Measurements from ENCODE around the gene ACTN1. TPM values are rescaled to one million over a fixed set of nuclear protein-coding genes. Genes with fewer than 3 reads are reported as not detected.
A peak's percentile ranks its signal among the peaks of the same experiment; 100 is the strongest.

The ACTN1 gene
- total RNA-seq, 4 donors from 2014 or later, result 40.3 to 585 (median 80.1) TPM

- no peak for DNase-seq
- Histone ChIP-seq H3K4me3 (no peak overlapping the region), H3K4me1 (peaks cover 0 to 56% (median 0%) of the 10 kb centered on the region in 4 donors), H3K27me3 (no peaks in the 10 kb centered on the region), H3K36me3 (no peaks in the 10 kb centered on the region), H3K9me3 (no peaks in the 10 kb centered on the region), H3K27ac (peak overlapping the region in 3 of 4 donors; percentile 42 to 86 (median 69))
- no peak for TF ChIP-seq POLR2A (IDR thresholded peaks at IDR 0.05)
- TF ChIP-seq CTCF (IDR thresholded peaks at IDR 0.05), result no peak
Measured at GRCh38 chr14:68956724-68957123, 22.4 kb downstream of the ACTN1 start.

- peak overlapping the region in 3 of 4 donors; percentile 42 to 86 (median 69) for H3K27ac ChIP-seq
- no peaks in the 10 kb centered on the region for H3K27me3 ChIP-seq
- no peaks in the 10 kb centered on the region for H3K9me3 ChIP-seq
- peaks cover 0 to 65% (median 3%) of the 10 kb centered on the region in 4 donors for H3K4me1 ChIP-seq
- TF ChIP-seq POLR2A (IDR thresholded peaks at IDR 0.05), result no peak
- TF ChIP-seq CTCF (IDR thresholded peaks at IDR 0.05), result no peak
- H3K36me3 ChIP-seq, result no peaks in the 10 kb centered on the region
- no peak for DNase-seq
- H3K4me3 ChIP-seq, result no peak overlapping the region
Measured at GRCh38 chr14:68955851-68956179, 23.3 kb downstream of the ACTN1 start.

- no peaks in the 10 kb centered on the region for H3K36me3 ChIP-seq
- no peaks in the 10 kb centered on the region for H3K27me3 ChIP-seq
- TF ChIP-seq CTCF (IDR thresholded peaks at IDR 0.05) (no peak), POLR2A (IDR thresholded peaks at IDR 0.05) (no peak)
- no peak for DNase-seq
- H3K4me1 ChIP-seq, result peaks cover 0 to 66% (median 4%) of the 10 kb centered on the region in 4 donors
- H3K4me3 ChIP-seq, result no peak overlapping the region
- H3K27ac ChIP-seq, result peak overlapping the region in 3 of 4 donors; percentile 42 to 86 (median 69)
- no peaks in the 10 kb centered on the region for H3K9me3 ChIP-seq
Measured at GRCh38 chr14:68955164-68955850, 23.8 kb downstream of the ACTN1 start.

- H3K4me3 ChIP-seq, result no peak overlapping the region
- no peaks in the 10 kb centered on the region for H3K36me3 ChIP-seq
- no peak for TF ChIP-seq CTCF (IDR thresholded peaks at IDR 0.05)
- no peak for DNase-seq
- peak overlapping the region; percentile 49 to 86 (median 72) for H3K27ac ChIP-seq
- no peaks in the 10 kb centered on the region for H3K27me3 ChIP-seq
- peaks cover 0 to 78% (median 6%) of the 10 kb centered on the region in 4 donors for H3K4me1 ChIP-seq
- no peaks in the 10 kb centered on the region for H3K9me3 ChIP-seq
Measured at GRCh38 chr14:68953196-68953555, 25.9 kb downstream of the ACTN1 start.

- Histone ChIP-seq H3K27ac (peak overlapping the region; percentile 49 to 86 (median 72)), H3K27me3 (no peaks in the 10 kb centered on the region), H3K9me3 (no peaks in the 10 kb centered on the region), H3K4me3 (peak overlapping the region in 1 of 4 donors; percentile 12), H3K36me3 (no peaks in the 10 kb centered on the region), H3K4me1 (peaks cover 0 to 78% (median 10%) of the 10 kb centered on the region in 4 donors)
- TF ChIP-seq POLR2A (IDR thresholded peaks at IDR 0.05) (no peak), CTCF (IDR thresholded peaks at IDR 0.05) (no peak)
- no peak for DNase-seq
Measured at GRCh38 chr14:68952531-68953195, 26.4 kb downstream of the ACTN1 start.
